GM19238 (cell line): ENCODE results near the gene DLX2.

ENCODE experiments used
- DNase-seq: peaks from one replicate; pipeline ENCODE4 v3.0.0; 2011; ENCODE audit warnings: low spot score; ENCODE audit not compliant: insufficient read length

Gene DLX2

DNA sequence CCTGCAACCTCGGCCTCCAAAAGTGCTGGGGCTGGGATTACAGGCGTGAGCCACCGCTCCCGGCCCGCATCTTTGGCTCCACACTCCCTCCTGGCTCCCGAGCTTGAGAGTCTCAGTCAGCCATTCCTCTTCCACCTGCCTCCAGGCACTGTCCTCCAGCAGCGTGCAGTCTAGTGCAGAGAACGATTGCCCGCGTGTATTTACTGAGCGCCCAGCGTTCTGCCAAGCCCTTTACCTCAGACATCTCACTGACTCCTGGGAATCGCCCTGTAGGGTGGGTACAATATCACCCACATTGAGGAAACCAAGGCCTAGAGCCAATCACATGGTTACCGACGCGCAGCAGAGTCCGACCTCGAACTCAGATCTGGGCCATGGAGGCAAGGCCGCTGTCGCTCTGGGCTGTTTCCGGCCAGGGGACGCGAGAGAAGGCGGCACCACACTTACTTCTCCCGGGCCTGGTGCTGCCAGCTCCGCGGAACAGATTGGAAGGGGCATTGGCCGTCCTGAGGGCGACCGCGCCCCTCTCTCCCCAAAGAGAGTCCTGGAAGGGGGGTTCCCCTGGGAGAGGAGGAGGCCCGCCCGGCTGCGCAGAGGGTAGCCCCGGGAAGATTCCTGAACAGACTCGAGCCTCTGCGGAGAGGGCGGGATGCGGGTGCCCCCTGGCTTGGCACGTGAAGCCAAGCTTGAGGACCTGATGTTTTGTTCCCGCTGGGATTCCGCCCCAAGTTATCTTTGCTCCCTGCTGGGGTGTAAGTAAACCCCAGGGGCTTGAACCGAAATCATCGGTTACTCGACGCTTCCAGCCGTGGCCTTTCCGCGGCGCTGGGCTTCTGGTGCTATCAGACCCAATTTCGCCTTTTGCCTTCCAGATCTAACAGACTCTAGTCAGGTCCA is 5.2 kb upstream of the DLX2 start:
- no peak for DNase-seq

GRCh38 chr2:172106108-172106961 is 3.6 kb upstream of the DLX2 start:
- DNase-seq: no peak

GRCh38 chr2:172105471-172106107 is 2.9 kb upstream of the DLX2 start:
- no peak for DNase-seq

DNA sequence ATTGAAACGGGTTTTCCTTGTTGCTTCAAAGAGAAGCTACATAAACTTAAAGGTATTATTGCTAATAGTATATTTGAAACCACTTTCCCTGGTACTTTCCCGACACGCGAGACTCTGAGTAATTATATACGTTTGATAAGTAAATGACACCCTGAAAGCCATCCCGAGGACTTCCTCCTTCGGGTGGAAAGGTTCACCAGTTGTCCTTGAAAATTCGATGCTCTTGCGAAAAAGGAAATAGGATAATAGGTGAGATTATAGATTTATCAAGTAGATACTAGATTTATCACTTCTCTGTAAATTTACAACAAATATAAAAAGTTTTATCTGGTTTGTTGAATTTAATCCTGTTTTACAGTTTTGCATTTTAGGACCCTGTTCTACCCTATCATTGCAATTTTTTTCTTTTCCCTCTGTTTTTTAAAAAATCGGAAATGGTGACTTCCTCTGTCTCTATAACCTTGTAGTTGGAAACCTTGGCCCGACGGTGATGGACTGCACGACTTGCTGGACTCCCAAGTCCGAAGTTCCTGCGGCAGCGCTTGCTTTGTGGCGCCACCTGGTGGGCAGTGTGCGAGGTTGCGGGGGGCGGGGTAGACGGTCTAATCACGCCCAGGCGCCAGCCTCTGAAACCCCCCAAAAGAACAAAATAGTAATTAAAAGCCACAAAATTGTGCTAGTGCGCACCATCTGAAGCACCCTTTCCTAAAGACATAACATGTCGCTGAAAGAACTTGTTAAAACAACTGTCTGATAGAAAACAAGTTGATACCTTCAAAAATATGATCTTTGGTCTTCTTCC is 972 bp upstream of the DLX2 start:
- DNase-seq: no peak

DNA sequence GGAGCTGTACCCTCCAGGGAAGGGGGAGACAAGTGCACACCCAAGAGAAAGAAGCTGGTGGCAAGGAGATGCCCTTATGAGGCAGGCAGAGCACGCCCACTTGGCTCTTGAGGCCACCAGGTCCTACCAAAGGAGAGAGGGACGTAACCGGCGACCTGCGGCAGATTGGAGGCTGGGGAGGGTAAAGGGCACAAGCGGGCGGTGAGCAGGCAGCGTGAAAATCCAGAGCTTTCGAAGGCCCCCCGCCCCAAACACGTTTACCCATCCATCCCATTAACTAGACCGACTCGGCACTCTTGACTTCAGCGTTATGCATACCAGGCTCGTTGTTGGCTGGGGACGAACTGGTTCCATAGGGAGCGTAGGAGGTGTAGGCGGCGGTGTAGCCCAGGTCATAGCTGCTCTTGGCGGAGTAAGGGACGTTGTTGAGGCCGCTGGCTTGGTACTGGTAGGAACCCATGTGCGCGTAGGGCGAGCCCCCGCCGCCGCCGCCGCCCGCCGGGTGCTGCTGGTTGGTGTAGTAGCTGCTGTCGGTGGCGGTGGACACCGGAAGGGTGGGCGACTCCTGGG is 794 bp downstream of the DLX2 start:
- DNase-seq: no peak

DNA sequence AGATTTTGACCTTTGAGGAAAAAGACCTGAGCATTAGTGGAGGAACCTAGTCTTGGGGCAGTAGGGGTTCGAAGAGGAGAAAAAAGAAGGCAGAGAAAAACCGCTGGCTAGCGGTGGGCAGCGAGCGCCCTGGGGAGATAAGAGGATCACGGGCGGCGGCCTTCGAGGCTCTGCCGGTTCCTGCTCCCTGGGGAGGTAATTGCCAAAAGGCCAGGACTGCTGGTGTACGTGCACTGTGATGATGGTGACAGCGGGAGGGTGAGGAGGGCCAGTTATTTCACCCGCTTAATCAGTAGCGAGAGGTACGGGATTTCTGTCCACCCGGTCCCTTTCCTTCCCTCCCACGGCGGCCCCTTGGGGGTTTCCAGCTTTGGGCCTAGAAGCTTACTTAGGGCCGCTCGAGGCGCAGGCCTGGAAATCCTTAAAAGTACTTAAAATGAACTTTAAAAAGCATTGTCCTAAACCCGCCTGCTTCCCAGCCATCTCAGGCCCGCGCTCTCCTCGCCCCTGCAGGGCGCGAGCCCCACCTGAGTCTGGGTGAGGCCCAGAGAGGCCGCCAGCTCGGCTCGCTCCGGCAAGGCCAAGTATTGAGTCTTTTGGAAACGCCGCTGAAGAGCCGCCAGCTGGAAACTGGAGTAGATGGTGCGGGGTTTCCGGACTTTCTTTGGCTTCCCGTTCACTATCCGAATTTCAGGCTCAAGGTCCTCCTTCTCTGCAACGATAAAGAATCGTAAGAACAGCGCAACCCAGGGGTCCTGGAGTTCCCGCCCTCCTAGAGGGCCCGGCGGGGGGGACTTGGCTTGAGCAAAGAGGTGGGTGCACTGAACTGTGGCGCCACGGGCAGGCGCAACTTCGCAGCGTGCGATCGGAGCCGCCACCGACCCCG is 1.5 kb downstream of the DLX2 start:
- no peak for DNase-seq

- no peak for DNase-seq
These were observed 2.4 kb downstream of the DLX2 start for GRCh38 chr2:172100080-172100934.

GRCh38 chr2:172099472-172100079 is 3.1 kb downstream of the DLX2 start:
- no peak for DNase-seq

- no peak for DNase-seq
These were observed 3.8 kb downstream of the DLX2 start for GRCh38 chr2:172098650-172099471.

- DNase-seq: no peak
These were observed 4.4 kb downstream of the DLX2 start for GRCh38 chr2:172098287-172098649.

- no peak for DNase-seq
These were observed 5.1 kb downstream of the DLX2 start for GRCh38 chr2:172097557-172098131.

GRCh38 chr2:172096626-172097547 is 5.8 kb downstream of the DLX2 start:
- DNase-seq: no peak

DNA sequence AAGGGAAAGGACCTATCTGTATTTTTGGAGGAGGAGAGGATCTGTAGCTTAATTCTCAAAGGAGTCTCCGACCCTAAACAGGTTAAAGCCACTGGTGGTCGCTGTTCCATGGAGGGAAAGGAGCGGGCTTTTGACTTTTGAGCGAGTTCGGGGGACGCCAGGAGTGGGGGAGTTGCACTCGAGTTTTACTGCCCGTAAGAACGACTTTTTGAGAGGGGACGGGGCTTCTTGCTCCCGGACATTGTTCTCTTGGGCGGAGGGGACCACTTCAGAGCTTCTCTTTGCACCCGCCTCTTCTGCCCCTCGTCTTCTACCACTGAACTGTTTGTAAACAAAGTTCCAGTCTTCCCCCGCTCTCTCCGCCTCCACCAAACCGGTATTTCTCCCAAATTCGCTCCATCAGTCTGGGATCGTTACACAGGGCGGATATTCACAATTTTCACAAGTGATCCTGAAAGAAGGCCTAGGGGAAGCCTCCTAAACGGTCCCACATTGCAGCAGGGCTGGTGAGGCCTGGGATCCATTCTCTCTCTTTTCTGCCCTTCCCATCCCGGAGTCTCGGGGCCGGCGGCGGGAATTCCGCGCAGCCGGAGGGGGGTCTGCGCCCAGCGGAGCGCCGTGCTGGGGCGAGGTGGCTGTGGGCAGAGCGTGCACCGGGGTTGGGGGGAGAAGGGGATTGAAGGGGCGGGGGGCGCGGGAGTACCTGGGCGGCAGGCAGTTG is 6.6 kb downstream of the DLX2 start:
- DNase-seq: no peak

DNA sequence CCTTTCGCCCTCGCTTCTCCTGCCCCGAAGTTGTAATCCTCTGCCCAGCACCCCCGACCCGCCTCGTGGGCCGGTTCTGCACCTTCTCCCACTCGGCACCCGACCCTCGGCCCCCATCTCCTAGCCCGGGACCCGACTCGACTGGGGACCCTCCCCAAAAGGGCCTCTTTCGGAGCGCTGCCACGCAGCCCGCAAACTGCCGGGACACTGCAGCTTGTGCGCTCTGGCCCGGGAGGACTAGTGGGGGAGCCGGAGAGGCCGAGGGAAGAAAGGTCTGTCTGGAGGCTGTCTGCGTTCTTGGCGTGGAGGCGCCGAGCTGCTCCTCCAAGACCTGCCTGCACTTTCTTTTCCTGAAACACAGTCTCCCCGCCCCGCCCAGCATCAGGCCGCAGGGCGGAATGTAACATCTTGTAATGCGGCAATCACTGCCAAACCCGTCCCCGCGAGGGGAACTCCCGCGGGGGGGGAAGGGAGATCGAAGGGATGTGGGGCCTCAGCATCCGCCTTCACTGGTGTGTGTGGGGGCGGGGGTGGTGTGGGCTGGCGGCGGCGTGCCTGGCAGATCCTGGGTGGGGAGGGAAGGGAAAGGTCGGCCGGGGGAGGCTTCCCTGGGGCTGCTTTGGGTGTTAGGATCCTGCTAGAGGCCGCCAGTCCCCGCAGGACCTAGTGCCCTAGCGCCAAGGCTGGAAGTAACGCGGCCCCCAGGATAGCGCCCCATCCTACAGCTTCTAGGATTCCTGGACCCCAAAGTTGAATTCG is 7.4 kb downstream of the DLX2 start:
- peak; percentile 70 for DNase-seq
